Measurements from ENCODE around the gene ADAMTS8.

Gene ADAMTS8

GRCh38 chr11:130462931-130463330 is 34.5 kb upstream of the ADAMTS8 start:
- H3K4me3 ChIP-seq (ENCODE audit: low read depth, low read length), result no peak overlapping the region

- no peak overlapping the region for H3K4me3 ChIP-seq (ENCODE audit: low read depth, low read length)
Observed at GRCh38 chr11:130462101-130462885, 33.9 kb upstream of the ADAMTS8 start.

- no peak overlapping the region for H3K4me3 ChIP-seq (ENCODE audit: low read depth, low read length)
Observed at GRCh38 chr11:130459521-130459920, 31.1 kb upstream of the ADAMTS8 start.

- no peak overlapping the region for H3K4me3 ChIP-seq (ENCODE audit: low read depth, low read length)
Observed at GRCh38 chr11:130458410-130458729, 30.0 kb upstream of the ADAMTS8 start.

- no peak overlapping the region for H3K4me3 ChIP-seq (ENCODE audit: low read depth, low read length)
Observed at GRCh38 chr11:130457623-130458409, 29.4 kb upstream of the ADAMTS8 start.

GRCh38 chr11:130456286-130456685 is 27.9 kb upstream of the ADAMTS8 start:
- H3K4me3 ChIP-seq (ENCODE audit: low read depth, low read length), result no peak overlapping the region

GRCh38 chr11:130455483-130456127 is 27.2 kb upstream of the ADAMTS8 start:
- H3K4me3 ChIP-seq (ENCODE audit: low read depth, low read length), result no peak overlapping the region

GRCh38 chr11:130454491-130455252 is 26.3 kb upstream of the ADAMTS8 start:
- no peak overlapping the region for H3K4me3 ChIP-seq (ENCODE audit: low read depth, low read length)

- no peak overlapping the region for H3K4me3 ChIP-seq (ENCODE audit: low read depth, low read length)
Observed at GRCh38 chr11:130452940-130453339, 24.5 kb upstream of the ADAMTS8 start.

- no peak overlapping the region for H3K4me3 ChIP-seq (ENCODE audit: low read depth, low read length)
Observed at GRCh38 chr11:130452176-130452575, 23.8 kb upstream of the ADAMTS8 start.

GRCh38 chr11:130451231-130452019 is 23.0 kb upstream of the ADAMTS8 start:
- H3K4me3 ChIP-seq (ENCODE audit: low read depth, low read length), result no peak overlapping the region

GRCh38 chr11:130449996-130450769 is 21.8 kb upstream of the ADAMTS8 start:
- H3K4me3 ChIP-seq (ENCODE audit: low read depth, low read length), result no peak overlapping the region

- peak overlapping the region; percentile 49 for H3K4me3 ChIP-seq (ENCODE audit: low read depth, low read length)
Observed at GRCh38 chr11:130449310-130449990, 21.0 kb upstream of the ADAMTS8 start.

GRCh38 chr11:130448416-130449309 is 20.3 kb upstream of the ADAMTS8 start, which contains the start of gene ADAMTS15:
ADAMTS15 (plus strand) TSS chr11:130448645; CDS start chr11:130448974, 329 bp downstream.
- peak within 1 kb of the TSS; percentile 49 for H3K4me3 ChIP-seq (ENCODE audit: low read depth, low read length)

GRCh38 chr11:130448039-130448415 is 19.6 kb upstream of the ADAMTS8 start:
- peak overlapping the region; percentile 18 for H3K4me3 ChIP-seq (ENCODE audit: low read depth, low read length)

GRCh38 chr11:130445788-130446187 is 17.4 kb upstream of the ADAMTS8 start:
- no peak overlapping the region for H3K4me3 ChIP-seq (ENCODE audit: low read depth, low read length)

- H3K4me3 ChIP-seq (ENCODE audit: low read depth, low read length), result no peak overlapping the region
Observed at GRCh38 chr11:130442737-130443136, 14.3 kb upstream of the ADAMTS8 start.

- H3K4me3 ChIP-seq (ENCODE audit: low read depth, low read length), result no peak overlapping the region
Observed at GRCh38 chr11:130441719-130442118, 13.3 kb upstream of the ADAMTS8 start.

Data from iPS-11a (cell line).